ENCODE measurements around the gene RBCK1. TPM values are rescaled to one million over a fixed set of nuclear protein-coding genes. Genes with fewer than 3 reads are reported as not detected.
"Not testable (repeated sequence)": the region's sequence is repeated elsewhere in the genome, so short reads cannot be mapped to it uniquely, and the experiment has no call there.

Gene RBCK1
- total RNA-seq, 2 donors from 2014 or later = 84.0 to 102 TPM

DNA sequence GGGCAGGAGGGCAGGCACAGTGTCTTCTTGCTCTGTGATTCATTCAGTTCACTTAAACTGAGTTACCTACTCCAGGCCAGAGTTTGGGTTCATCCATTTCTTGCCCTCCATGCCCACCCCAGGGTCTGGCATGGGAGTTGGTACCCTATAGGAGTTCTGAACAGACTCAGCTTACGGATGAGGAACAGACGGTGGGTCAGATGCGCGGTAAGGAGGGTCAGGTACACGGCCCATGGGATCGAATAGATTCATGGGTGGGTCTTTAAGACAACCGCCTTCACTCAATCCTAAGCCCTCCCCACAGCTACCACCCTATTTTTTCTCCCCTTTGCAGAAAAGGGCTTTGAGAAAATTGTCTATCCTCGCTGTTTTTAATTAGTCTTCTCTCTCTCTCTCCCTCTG is 40.6 kb upstream of the RBCK1 start:
- TF ChIP-seq, protein P1, sequence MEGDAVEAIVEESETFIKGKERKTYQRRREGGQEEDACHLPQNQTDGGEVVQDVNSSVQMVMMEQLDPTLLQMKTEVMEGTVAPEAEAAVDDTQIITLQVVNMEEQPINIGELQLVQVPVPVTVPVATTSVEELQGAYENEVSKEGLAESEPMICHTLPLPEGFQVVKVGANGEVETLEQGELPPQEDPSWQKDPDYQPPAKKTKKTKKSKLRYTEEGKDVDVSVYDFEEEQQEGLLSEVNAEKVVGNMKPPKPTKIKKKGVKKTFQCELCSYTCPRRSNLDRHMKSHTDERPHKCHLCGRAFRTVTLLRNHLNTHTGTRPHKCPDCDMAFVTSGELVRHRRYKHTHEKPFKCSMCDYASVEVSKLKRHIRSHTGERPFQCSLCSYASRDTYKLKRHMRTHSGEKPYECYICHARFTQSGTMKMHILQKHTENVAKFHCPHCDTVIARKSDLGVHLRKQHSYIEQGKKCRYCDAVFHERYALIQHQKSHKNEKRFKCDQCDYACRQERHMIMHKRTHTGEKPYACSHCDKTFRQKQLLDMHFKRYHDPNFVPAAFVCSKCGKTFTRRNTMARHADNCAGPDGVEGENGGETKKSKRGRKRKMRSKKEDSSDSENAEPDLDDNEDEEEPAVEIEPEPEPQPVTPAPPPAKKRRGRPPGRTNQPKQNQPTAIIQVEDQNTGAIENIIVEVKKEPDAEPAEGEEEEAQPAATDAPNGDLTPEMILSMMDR (IDR thresholded peaks at IDR 0.05) = no peak
- Histone ChIP-seq H3K9me3 (no peaks in the 10 kb centered on the region), H3K27me3 (replicated peaks; ENCODE audit: insufficient read depth) (no peaks in the 10 kb centered on the region), H3K4me3 (no peak overlapping the region), H3K36me3 (no peaks in the 10 kb centered on the region), H3K4me1 (ENCODE audit: control insufficient read depth in 1 of 2, low read depth in 2 of 2) (peaks cover 0 to 2% of the 10 kb centered on the region in 2 donors), H3K27ac (no peak overlapping the region)
- DNase-seq (ENCODE audit: low spot score) (no peak), ATAC-seq (ENCODE audit: insufficient number of reproducible peaks, low FRiP score, low read depth) (no peak)

DNA sequence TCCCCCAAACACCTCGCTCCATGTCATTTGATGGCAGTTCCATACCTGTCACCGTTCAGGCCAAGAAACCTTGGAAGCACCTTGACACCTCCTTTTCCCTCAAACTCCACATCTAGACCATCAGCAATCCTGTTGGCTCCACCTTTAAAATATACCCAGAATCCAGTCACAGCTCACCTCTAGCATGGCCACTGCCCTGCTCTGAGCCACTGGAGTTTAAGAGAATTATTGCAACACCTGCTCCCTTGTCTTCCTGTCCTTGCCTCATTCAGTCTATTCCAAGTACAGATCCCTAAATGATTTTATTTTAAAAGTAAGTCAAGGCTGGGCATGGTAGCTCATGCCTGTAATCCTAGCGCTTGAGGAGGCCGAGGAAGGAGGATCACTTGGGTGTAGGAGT is 39.2 kb upstream of the RBCK1 start:
- H3K4me1 ChIP-seq (ENCODE audit: control insufficient read depth in 1 of 2, low read depth in 2 of 2) = no peaks in the 10 kb centered on the region
- no peaks in the 10 kb centered on the region for H3K36me3 ChIP-seq
- H3K27me3 ChIP-seq (replicated peaks; ENCODE audit: insufficient read depth) = no peaks in the 10 kb centered on the region
- ATAC-seq (ENCODE audit: insufficient number of reproducible peaks, low FRiP score, low read depth) (no peak), DNase-seq (ENCODE audit: low spot score) (no peak)
- TF ChIP-seq, protein P1 (IDR thresholded peaks at IDR 0.05) = no peak
- no peak overlapping the region for H3K27ac ChIP-seq
- no peak overlapping the region for H3K4me3 ChIP-seq
- H3K9me3 ChIP-seq = no peaks in the 10 kb centered on the region

DNA sequence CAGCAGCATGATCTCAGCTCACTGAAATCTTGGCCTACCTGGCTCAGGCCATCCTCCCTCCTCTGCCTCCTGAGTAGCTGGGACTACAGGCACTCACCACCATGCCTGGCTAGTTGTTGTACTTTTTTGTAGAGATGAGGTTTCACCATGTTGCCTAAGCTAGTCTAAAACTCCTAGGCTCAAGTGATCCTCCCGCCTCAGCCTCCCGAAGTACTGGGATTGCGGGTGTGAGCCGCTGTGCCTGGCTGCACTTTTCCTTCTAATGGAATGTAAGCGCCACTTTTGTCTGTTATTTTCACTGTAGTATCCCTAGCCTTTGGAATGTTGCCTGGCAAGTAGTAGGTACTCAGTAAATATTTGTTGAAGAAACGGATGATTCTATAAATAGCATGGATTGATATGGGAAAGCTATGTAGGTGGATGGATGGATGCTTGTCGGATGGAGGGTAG is 37.9 kb upstream of the RBCK1 start:
- no peak overlapping the region for H3K4me3 ChIP-seq
- no peak for ATAC-seq (ENCODE audit: insufficient number of reproducible peaks, low FRiP score, low read depth)
- H3K27me3 ChIP-seq (replicated peaks; ENCODE audit: insufficient read depth) = no peaks in the 10 kb centered on the region
- H3K36me3 ChIP-seq = no peaks in the 10 kb centered on the region
- no peaks in the 10 kb centered on the region for H3K4me1 ChIP-seq (ENCODE audit: control insufficient read depth in 1 of 2, low read depth in 2 of 2)
- no peak for DNase-seq (ENCODE audit: low spot score)
- no peaks in the 10 kb centered on the region for H3K9me3 ChIP-seq
- TF ChIP-seq, protein P1 (IDR thresholded peaks at IDR 0.05) = no peak
- no peak overlapping the region for H3K27ac ChIP-seq

DNA sequence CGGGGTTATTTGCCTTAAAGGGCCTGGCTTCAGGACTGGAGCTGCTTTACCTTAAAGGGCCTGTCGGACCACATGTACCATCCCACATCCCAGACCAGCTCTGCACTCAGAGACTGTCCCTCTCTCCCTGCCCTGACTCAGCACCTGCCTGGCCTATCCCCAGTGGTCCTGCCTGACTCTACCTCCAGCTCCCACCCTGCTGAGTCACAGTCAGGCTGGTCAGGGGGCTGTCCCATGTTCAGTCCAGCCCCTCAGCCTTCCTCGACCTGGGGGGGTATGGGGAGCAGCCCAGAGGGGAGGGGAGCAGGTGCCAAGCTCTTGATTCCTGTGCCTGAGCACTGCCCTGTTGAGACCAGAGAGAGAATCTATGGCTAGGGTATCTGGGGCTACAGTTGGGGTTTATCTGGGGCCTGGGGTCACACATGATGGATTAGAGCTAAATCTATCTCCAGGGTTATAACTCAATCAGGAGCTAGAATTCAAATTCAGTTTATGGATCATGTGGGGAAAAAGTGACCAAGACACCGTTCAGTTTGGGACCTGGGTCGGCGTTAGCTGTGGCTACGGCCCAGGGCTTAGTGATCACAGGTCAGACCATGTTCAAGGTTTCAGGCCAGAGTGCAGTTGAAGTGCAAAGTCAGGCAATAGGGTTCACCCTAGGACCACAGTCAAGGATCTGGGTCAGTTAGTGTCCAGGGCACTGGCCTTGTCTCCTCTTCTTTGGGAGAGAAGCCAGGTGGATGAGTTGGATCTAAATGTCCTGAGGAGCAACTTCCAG is 36.9 kb upstream of the RBCK1 start:
- Histone ChIP-seq H3K27me3 (replicated peaks; ENCODE audit: insufficient read depth) (no peaks in the 10 kb centered on the region), H3K9me3 (no peaks in the 10 kb centered on the region), H3K36me3 (no peaks in the 10 kb centered on the region), H3K4me1 (ENCODE audit: control insufficient read depth in 1 of 2, low read depth in 2 of 2) (no peaks in the 10 kb centered on the region), H3K27ac (no peak overlapping the region), H3K4me3 (no peak overlapping the region)
- no peak for ATAC-seq (ENCODE audit: insufficient number of reproducible peaks, low FRiP score, low read depth)
- TF ChIP-seq, protein P1 (IDR thresholded peaks at IDR 0.05) = no peak
- DNase-seq (ENCODE audit: low spot score) = no peak

DNA sequence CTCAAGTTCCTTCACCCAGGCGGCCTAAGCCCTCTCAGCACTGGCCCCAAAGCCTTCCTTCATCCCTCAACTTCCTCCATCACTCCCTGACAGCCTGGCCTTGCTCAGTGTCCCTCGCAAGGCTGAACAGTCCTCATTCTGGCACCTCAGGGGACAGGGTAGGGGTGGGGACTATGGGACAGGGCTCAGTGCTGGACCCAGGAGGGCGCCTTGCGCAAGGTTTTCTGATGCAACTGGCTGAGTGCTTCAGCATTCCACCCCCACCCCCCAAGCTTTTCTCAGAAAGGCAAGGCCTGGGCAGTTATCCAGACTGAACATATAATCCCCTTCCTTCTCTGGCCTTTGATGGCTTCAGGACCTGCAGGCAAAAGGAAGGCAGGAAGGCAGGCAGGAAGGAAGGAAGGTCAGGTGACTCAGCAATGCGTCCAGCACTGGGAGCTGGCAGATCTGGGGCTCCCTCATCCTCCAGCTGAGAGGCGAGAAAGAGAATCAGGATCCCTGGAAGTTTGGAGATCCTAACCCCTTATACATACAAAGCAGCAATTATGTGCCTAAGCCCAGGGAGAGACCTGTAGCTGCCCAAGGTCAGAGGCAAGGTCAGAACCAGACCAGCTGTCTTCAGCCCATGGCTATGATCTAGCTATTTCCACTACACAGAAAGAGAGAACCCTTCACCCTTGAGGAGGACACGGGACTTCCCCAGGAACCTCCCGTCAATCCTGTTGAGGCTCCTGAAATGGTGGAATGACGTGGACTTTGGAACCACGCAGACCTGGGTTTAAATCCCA is 36.1 kb upstream of the RBCK1 start:
- TF ChIP-seq, protein P1 (IDR thresholded peaks at IDR 0.05) = no peak
- H3K27ac ChIP-seq = no peak overlapping the region
- no peaks in the 10 kb centered on the region for H3K36me3 ChIP-seq
- ATAC-seq (ENCODE audit: insufficient number of reproducible peaks, low FRiP score, low read depth) (no peak), DNase-seq (ENCODE audit: low spot score) (no peak)
- H3K4me1 ChIP-seq (ENCODE audit: control insufficient read depth in 1 of 2, low read depth in 2 of 2) = no peaks in the 10 kb centered on the region
- no peak overlapping the region for H3K4me3 ChIP-seq
- H3K9me3 ChIP-seq = no peaks in the 10 kb centered on the region
- no peaks in the 10 kb centered on the region for H3K27me3 ChIP-seq (replicated peaks; ENCODE audit: insufficient read depth)

DNA sequence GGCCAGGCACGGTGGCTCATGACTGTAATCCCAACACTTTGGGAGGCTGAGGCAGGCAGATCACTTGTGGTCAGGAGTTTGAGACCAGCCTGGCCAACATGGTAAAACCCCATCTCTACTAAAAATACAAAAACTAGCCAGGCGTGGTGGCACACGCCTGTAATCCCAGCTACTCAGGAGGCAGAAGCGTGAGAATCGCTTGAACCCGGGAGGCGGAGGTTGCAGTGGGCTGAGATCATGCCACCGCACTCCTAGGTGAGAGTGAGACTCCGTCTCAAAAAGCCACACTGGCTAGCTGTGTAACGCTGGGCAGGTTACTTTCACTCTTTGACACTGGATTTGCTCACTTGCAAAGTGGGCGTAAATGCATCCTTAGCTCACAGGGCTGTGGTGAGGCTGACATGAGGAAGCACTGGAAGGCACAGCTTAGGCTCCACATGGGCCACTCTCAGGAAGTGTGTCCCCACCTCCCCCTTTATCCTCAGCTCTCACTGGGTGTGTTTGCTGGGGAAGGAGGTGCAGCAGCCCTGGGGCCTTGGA is 35.5 kb upstream of the RBCK1 start:
- not testable (repeated sequence) for ATAC-seq (ENCODE audit: insufficient number of reproducible peaks, low FRiP score, low read depth); H3K4me3 ChIP-seq; H3K9me3 ChIP-seq; H3K36me3 ChIP-seq; H3K4me1 ChIP-seq (ENCODE audit: control insufficient read depth in 1 of 2, low read depth in 2 of 2); H3K27me3 ChIP-seq (replicated peaks; ENCODE audit: insufficient read depth); H3K27ac ChIP-seq; DNase-seq (ENCODE audit: low spot score)
